Measurements from ENCODE around the gene TTC3.

Gene TTC3

GRCh38 chr21:37224861-37225839 is 152.1 kb downstream of the TTC3 start:
- DNase-seq (ENCODE audit: low read depth in 2 of 2), result no peak

GRCh38 chr21:37226041-37226920 is 153.2 kb downstream of the TTC3 start:
- no peak for DNase-seq (ENCODE audit: low read depth in 2 of 2)

- no peak for DNase-seq (ENCODE audit: low read depth in 2 of 2)
These were observed 154.3 kb downstream of the TTC3 start for GRCh38 chr21:37227071-37228002.

- no peak for DNase-seq (ENCODE audit: low read depth in 2 of 2)
These were observed 154.9 kb downstream of the TTC3 start for GRCh38 chr21:37228003-37228400.

- DNase-seq (ENCODE audit: low read depth in 2 of 2), result no peak
These were observed 157.7 kb downstream of the TTC3 start for GRCh38 chr21:37230632-37231248.

GRCh38 chr21:37231249-37231645 is 158.2 kb downstream of the TTC3 start:
- DNase-seq (ENCODE audit: low read depth in 2 of 2), result no peak

GRCh38 chr21:37231671-37232070 is 158.6 kb downstream of the TTC3 start:
- DNase-seq (ENCODE audit: low read depth in 2 of 2), result no peak

GRCh38 chr21:37232274-37233018 is 159.4 kb downstream of the TTC3 start:
- DNase-seq (ENCODE audit: low read depth in 2 of 2), result no peak

GRCh38 chr21:37233551-37234146 is 160.6 kb downstream of the TTC3 start:
- DNase-seq (ENCODE audit: low read depth in 2 of 2), result no peak

GRCh38 chr21:37237346-37237745 is 164.3 kb downstream of the TTC3 start:
- no peak for DNase-seq (ENCODE audit: low read depth in 2 of 2)

- no peak for DNase-seq (ENCODE audit: low read depth in 2 of 2)
These were observed 164.7 kb downstream of the TTC3 start for GRCh38 chr21:37237764-37238163.

GRCh38 chr21:37240978-37241377 is 167.9 kb downstream of the TTC3 start:
- no peak for DNase-seq (ENCODE audit: low read depth in 2 of 2)

GRCh38 chr21:37241426-37241825 is 168.4 kb downstream of the TTC3 start:
- no peak for DNase-seq (ENCODE audit: low read depth in 2 of 2)

- no peak for DNase-seq (ENCODE audit: low read depth in 2 of 2)
These were observed 170.9 kb downstream of the TTC3 start for GRCh38 chr21:37243961-37244360.

GRCh38 chr21:37244501-37245095 is 171.5 kb downstream of the TTC3 start:
- DNase-seq (ENCODE audit: low read depth in 2 of 2), result no peak

- DNase-seq (ENCODE audit: low read depth in 2 of 2), result no peak
These were observed 172.1 kb downstream of the TTC3 start for GRCh38 chr21:37245151-37245550.

GRCh38 chr21:37248298-37248697 is 175.2 kb downstream of the TTC3 start:
- DNase-seq (ENCODE audit: low read depth in 2 of 2), result no peak

GRCh38 chr21:37249112-37249904 is 176.3 kb downstream of the TTC3 start:
- DNase-seq (ENCODE audit: low read depth in 2 of 2), result no peak

- no peak for DNase-seq (ENCODE audit: low read depth in 2 of 2)
These were observed 178.2 kb downstream of the TTC3 start for GRCh38 chr21:37251294-37251634.

Data from fibroblast of skin of left biceps (primary cell).